PC-9 (cell line): ENCODE measurements around the gene CHST1.

Source experiments
- EZH2 ChIP-seq: fragments of 200-600 bp; sonication (generic); IDR thresholded peaks from 2 replicates; pipeline ENCODE4 v1.8.0; 2017; ENCODE audit warnings: antibody characterized with exemption, low read depth
- TF ChIP-seq, protein P1 (sequence below): fragments of 200-600 bp; sonication (generic); conservative IDR thresholded peaks from 2 replicates; pipeline ENCODE4 v1.6.1; 2017; ENCODE audit warnings: mixed run types, antibody characterized with exemption, mild to moderate bottlenecking, moderate library complexity

- TF ChIP-seq, protein P1, sequence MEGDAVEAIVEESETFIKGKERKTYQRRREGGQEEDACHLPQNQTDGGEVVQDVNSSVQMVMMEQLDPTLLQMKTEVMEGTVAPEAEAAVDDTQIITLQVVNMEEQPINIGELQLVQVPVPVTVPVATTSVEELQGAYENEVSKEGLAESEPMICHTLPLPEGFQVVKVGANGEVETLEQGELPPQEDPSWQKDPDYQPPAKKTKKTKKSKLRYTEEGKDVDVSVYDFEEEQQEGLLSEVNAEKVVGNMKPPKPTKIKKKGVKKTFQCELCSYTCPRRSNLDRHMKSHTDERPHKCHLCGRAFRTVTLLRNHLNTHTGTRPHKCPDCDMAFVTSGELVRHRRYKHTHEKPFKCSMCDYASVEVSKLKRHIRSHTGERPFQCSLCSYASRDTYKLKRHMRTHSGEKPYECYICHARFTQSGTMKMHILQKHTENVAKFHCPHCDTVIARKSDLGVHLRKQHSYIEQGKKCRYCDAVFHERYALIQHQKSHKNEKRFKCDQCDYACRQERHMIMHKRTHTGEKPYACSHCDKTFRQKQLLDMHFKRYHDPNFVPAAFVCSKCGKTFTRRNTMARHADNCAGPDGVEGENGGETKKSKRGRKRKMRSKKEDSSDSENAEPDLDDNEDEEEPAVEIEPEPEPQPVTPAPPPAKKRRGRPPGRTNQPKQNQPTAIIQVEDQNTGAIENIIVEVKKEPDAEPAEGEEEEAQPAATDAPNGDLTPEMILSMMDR = no peak
- TF ChIP-seq EZH2 = no peak
These were observed 8.0 kb upstream of the CHST1 start for GRCh38 chr11:45673441-45673840.
